Right lung (tissue), 10 donors: ENCODE results near the gene NOX4. TPM values are rescaled to one million over a fixed set of nuclear protein-coding genes. Genes with fewer than 3 reads are reported as not detected.

Experiments used
- DNase-seq, 2 donors: peaks; one replicate each; pipeline ENCODE4 v3.0.0-alpha.2; 2013
- long read RNA-seq, 8 donors: transcript quantifications; one replicate each; lab custom pipeline, GENCODE V29; 2026
- polyA plus RNA-seq, 5 donors: library from polyadenylated mRNA; unstranded; fragments of 120-200 nt; gene quantifications; one replicate each; pipeline versions ENCODE4 v1.2.1 to v1.2.3, GENCODE V29; 2013; ENCODE audit warnings: inconsistent platforms in 1 of 5, low replicate concordance in 1 of 5; ENCODE audit not compliant: insufficient read length in 5 of 5, insufficient read depth in 1 of 5

Gene NOX4
- polyA plus RNA-seq = 1 to 10 TPM; 3.3 to 5.4 (median 4.7) TPM
- long read RNA-seq, donor 1 = 0 reads
- long read RNA-seq, donor 2 = 0 reads
- long read RNA-seq, donor 3 = 0 reads
- long read RNA-seq, donor 4 = 0 reads
- long read RNA-seq, donor 5 = 0 reads
- long read RNA-seq, donor 6, partial matches to known transcripts = 0 of 1 reads
- long read RNA-seq, donor 6, other reads (novel, unspliced or antisense) = 0 of 1 reads
- long read RNA-seq, donor 7 = 0 reads
- long read RNA-seq, donor 8 = 0 reads

- DNase-seq = peak; percentile 64 to 68
These were observed at the start of gene NOX4 for GRCh38 chr11:89490981-89491690. Gene NOX4 (minus strand): TSS chr11:89491375. CDS start chr11:89491246, 129 bp downstream.

- no peak for DNase-seq
These were observed 49.7 kb upstream of the NOX4 start for GRCh38 chr11:89540826-89541225.

GRCh38 chr11:89537936-89538335 is 46.8 kb upstream of the NOX4 start:
- no peak for DNase-seq

- no peak for DNase-seq
These were observed 45.8 kb upstream of the NOX4 start for GRCh38 chr11:89536926-89537325.

DNA sequence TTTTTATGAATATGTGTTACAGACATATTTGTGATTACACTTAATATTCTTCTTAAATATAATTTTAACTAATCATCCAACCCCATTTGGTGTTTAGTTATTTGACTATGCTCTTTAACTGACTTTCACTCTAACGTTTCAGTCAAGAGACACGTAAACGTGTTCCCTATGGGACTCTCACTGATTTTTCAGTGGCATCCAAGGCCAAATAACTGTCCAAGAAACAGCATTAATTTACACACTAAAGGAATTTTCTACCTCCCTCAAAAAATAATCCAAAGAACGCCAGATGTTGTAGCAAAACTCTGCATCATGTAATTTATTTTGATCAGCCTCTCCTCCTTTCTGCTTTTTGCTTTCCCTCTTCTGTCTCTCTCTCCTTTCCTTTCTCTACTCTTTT is 44.0 kb upstream of the NOX4 start:
- DNase-seq = no peak

DNA sequence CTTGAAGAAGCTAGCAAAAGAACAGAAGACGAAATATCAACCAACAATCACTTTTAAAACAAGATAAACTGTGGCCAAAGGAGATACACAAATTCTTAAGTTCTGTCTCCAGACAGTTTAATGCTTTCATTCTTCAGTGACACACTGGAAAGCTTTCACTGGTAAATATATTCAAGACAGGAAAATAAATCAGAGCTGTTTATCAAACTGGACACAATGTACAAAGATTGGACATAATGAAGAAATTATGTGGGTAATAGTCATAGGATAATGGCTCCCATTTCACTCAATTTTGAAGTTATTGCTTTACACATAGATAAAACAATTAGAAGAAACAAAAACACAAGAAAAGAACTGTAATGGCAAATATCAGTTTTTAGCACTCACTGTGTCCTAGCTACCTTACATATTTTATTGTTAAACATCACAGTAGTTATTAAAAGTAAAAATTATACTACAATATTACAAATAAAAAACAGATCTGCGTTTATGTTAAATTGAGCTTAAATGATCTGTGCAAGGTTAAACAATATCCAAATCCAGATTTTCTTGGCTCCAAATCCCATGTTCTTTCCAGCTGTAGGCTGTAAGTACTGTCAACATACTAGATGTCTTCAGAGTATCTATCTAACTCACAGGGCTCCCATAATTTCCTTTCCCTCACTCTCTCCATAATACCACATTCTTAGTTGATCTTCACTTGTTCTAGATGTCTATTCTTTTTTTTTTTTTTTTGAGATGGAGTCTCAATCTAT is 38.6 kb upstream of the NOX4 start:
- DNase-seq = peak; percentile 12 to 27

DNA sequence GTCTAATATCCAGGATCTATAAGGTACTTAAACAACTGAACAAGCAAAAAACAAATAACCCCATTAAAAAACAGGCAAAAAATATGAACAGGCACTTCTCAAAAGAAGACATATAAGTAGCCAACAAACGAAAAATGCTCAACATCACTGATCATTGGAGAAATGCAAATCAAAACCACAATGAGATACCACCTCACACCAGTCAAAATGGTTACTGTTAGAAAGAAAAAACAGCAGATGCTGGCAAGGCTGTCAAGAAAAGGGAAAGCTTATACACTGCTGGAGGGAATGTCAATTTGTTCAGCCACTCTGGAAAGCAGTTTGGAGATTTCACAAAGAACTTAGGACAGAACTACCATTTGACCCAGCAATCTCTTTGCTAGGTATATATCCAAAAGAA is 30.6 kb upstream of the NOX4 start:
- no peak for DNase-seq

DNA sequence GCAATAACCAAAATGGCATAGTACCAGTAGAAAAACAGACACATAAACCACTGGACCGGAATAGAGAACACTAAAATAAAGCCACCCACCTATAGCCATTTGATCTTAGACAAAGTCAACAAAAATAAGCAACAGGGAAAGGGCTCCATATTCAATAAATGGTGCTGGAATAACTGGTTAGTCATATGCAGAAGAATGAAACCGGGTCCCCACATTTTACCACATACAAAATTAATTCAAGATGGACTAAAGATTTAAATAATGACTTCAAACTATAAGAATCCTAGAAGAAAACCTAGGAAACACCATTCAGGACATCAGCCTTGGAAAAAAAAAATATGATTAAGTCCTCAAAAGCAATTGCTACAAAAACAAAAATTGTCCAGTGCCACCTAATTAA is 30.1 kb upstream of the NOX4 start:
- DNase-seq = no peak

GRCh38 chr11:89516496-89516895 is 25.3 kb upstream of the NOX4 start:
- no peak for DNase-seq

- no peak for DNase-seq
These were observed 17.4 kb upstream of the NOX4 start for GRCh38 chr11:89508544-89508943.

DNA sequence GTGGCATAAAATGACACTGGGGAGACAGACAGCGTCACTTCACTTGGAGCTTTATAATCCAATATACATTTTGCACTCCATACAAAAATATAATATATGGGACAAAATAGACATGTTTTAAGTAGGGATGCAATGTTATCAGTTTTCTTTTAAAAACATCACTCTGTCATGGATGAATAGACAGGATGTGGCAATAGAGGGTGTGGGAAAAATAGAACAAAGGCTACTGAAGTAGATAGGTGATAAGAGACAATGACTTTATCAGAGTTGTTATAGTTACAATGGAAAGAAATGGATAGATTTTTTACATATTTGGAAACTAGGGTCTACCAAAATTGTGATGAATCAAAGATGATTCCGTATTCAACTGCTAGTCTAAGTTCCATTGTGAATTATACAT is 13.1 kb upstream of the NOX4 start:
- DNase-seq = no peak

DNA sequence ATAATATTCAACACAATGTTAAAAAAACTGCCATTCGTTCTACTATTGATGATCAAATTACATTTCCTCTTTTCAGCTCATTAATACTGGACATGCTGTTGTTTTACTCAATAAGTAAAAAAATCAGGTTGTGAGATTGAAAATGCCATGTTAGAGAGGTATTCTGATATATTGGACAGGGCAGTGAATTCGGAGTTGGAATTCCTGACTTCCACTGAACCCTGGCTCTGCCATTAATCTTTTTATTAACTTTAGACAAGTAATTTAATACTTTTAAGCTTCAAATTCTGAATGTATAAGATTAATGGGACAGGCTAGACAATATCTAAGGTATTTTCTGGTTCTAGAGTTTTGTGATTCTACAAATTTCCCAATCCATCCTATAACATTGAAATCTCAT is 12.2 kb upstream of the NOX4 start:
- no peak for DNase-seq

DNA sequence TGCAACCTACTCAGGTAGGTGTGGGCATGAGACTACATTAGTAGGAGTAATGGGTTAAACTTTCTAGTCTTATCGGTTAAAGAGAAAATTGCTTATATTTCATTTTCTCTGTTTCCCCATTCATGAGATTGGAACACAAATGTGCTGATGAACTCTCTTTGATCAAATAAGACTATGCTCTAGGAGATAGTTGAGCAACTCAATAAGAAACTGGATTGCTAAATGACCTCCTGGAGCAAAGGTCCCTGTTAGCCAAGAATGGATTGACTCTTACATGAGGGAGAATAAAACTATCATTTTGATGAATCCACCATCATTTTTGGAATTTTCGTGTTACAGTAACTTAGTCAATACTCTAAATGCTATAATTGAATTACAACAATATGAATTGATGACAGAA is 11.1 kb upstream of the NOX4 start:
- no peak for DNase-seq

DNA sequence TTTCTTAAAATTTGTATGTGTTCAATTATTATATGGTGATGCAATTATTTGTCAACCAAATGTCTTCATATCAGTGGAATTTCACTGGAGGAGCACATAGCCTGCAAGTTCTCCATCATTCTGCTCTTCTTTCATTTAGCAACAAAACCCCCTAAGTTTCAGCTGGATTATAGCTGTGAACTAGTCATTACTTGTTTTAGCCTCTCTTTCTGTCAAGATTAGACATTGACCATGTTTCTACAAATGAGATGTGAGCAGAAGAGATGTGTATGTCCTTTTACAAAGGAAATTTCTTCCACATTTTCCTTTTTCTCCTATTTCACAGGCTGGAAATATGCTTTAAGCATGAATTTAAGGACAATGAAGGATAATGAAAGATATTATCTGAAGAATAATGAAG is 9.2 kb upstream of the NOX4 start:
- DNase-seq = peak; percentile 16 to 36

DNA sequence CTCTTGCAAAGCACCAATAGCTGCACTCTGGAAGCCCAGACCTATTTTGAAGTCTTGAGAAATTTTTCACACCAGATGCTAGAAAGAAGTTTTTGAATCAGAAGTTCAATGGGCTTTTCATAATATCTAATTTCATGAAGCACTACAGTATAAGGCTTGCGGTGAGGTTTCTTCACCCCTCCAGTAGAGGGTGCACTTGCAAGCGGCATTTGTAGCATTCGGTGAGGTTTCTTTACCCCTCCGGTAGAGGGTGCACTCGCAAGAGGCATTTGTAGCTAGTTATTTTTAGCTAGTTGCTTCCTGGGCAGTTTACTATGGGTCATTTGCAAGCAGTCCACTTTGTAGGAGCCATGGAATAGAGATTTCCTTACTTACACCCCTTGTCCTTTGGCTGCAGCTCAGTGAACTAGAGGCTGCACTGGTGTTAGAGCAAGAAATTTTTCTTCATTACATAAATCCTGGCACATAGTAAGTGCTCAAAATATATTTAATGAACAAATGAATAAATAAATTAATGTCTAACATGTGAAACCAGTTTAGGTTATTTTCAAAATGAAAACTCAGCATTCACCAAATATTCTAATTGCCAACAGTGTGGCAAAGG is 7.8 kb upstream of the NOX4 start:
- no peak for DNase-seq

DNA sequence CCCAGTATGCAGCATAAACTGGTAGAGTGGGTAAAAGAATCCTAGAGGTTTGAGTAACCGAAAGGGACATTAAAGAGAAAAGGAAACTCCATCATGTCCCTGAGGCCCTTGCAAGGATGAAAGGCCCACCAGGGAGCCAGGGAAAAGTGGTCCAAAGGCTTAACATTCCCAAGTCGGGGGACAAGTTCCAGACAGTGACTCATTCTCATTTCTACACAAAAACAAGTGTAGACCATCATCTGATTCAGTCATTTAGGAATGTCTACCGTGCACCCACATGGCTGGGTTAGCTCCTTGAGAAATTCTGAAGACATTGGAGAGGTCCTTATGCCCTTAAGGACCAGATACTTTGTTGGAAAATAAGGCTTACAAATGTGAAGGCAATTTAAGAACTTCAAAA is 4.8 kb upstream of the NOX4 start:
- DNase-seq = no peak

GRCh38 chr11:89493431-89493830 is 2.3 kb upstream of the NOX4 start:
- DNase-seq = no peak

- peak in 1 of 2 donors; percentile 7 for DNase-seq
These were observed 584 bp downstream of the NOX4 start for GRCh38 chr11:89490602-89490980.

- no peak for DNase-seq
These were observed 1.2 kb downstream of the NOX4 start for GRCh38 chr11:89489930-89490329.

DNA sequence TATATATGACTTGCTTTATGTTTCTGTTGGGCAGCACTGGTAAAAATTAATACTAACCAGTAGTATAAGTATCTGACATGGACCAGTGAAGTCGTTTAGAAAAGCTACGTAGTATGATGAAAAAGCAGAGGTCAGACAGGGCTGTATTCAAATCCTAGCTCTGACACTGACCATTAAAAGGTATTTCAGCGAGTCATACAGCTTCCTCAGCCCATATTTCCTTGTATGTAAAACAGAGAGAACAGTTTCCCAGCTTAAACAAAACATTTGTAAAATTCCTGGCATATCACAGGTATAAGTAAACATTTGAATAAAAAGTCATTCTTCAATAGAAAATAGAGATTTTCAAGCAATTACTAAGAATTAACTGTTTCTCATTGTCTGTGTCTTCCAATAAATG is 4.2 kb downstream of the NOX4 start:
- no peak for DNase-seq

DNA sequence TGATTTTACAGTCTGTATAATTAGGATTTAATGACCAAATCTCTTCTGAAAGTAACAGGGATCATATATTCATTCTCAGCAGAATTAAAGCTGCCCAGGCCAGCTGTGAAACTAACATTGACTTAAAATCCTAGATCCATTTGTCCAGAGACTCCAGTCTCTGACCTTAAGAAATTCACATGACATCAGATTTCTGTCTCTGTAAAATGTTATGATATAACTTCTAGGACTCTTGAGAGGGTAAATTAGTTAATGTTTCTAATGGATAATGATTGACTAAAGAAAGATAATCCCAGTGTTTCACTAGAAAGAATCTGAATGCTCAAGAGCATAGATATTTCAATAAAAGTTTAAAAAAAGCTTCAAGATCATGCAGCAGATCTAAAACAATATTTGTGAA is 6.3 kb downstream of the NOX4 start:
- peak in 1 of 2 donors; percentile 6 for DNase-seq

DNA sequence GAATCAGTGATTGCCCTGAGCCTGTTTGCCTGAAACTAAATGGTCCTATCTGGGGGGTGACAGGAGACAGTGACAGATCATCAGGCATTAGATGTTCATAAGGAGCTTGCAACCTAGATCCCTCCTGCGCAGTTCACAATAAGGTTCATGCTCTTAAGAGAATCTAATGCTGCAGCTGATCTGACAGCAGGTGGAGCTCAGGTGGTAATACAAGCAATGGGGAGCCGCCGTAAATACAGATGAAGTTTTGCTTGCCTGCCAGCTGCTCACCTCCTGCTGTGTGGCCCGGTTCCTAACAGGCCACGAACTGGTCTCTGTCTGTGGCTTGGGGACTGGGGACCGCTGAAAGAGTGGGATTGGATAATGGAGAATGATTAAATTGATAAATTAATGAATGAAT is 14.0 kb downstream of the NOX4 start:
- DNase-seq = no peak
